Mesendoderm (in vitro differentiated cells): Measurements from ENCODE around the gene RPS19.

Experiments used
- DNase-seq: peaks from one replicate; pipeline ENCODE4 v3.0.0; 2013
- H2AK5ac ChIP-seq: 2 replicates; pipeline ENCODE4 v1.6.1; 2013; ENCODE audit warnings: low read length, inconsistent platforms
- H2BK120ac ChIP-seq: 2 replicates; pipeline ENCODE4 v1.6.1; 2013; ENCODE audit warnings: low read depth, mild to moderate bottlenecking, low read length, moderate library complexity, mixed read lengths
- H2BK15ac ChIP-seq: replicated peaks from 2 replicates; pipeline ENCODE4 v1.6.1; 2013; ENCODE audit warnings: low read depth, mild to moderate bottlenecking, moderate library complexity
- H2BK5ac ChIP-seq: 2 replicates; pipeline ENCODE4 v1.6.1; 2013; ENCODE audit warnings: low read length, inconsistent platforms
- H3K18ac ChIP-seq: 2 replicates; pipeline ENCODE4 v1.6.1; 2013; ENCODE audit warnings: mild to moderate bottlenecking, low read length, mixed read lengths
- H3K23ac ChIP-seq: one replicate; pipeline ENCODE4 v1.6.1; 2013; ENCODE audit warnings: low read length
- H3K27ac ChIP-seq: 2 replicates; pipeline ENCODE4 v1.5.1; 2013; ENCODE audit warnings: low read depth, mild to moderate bottlenecking, inconsistent platforms, low read length, moderate library complexity
- H3K27me3 ChIP-seq: 2 replicates; pipeline ENCODE4 v1.6.1; 2013; ENCODE audit warnings: low read length, control low read depth, mild to moderate bottlenecking, inconsistent platforms; ENCODE audit not compliant: insufficient read depth, poor library complexity
- H3K36me3 ChIP-seq: 2 replicates; pipeline ENCODE4 v1.6.1; 2013; ENCODE audit warnings: low read length, inconsistent platforms; ENCODE audit not compliant: control insufficient read depth, insufficient read depth
- H3K4ac ChIP-seq: one replicate; pipeline ENCODE4 v1.6.1; 2013; ENCODE audit warnings: low read depth, mild to moderate bottlenecking, low read length, moderate library complexity
- H3K4me1 ChIP-seq: 2 replicates; pipeline ENCODE4 v1.6.1; 2013; ENCODE audit warnings: low read depth, low read length, inconsistent platforms; ENCODE audit not compliant: control insufficient read depth
- H3K4me2 ChIP-seq: 2 replicates; pipeline ENCODE4 v1.6.1; 2013; ENCODE audit warnings: low read length
- H3K4me3 ChIP-seq: 2 replicates; pipeline ENCODE4 v1.5.1; 2013; ENCODE audit warnings: mild to moderate bottlenecking, low read length
- H3K56ac ChIP-seq: one replicate; pipeline ENCODE4 v1.6.1; 2013; ENCODE audit warnings: low read length
- H3K79me1 ChIP-seq: 2 replicates; pipeline ENCODE4 v1.6.1; 2013; ENCODE audit warnings: low read length, inconsistent platforms
- H3K79me2 ChIP-seq: 2 replicates; pipeline ENCODE4 v1.6.1; 2013; ENCODE audit warnings: mild to moderate bottlenecking, low read length; ENCODE audit not compliant: control insufficient read depth, insufficient read depth
- H3K9ac ChIP-seq: 2 replicates; pipeline ENCODE4 v1.6.1; 2013; ENCODE audit warnings: low read length, inconsistent platforms
- H4K5ac ChIP-seq: one replicate; pipeline ENCODE4 v1.6.1; 2013; ENCODE audit warnings: low read length
- H4K8ac ChIP-seq: one replicate; pipeline ENCODE4 v1.6.1; 2013; ENCODE audit warnings: low read depth, mild to moderate bottlenecking, control low read depth, low read length, moderate library complexity
- WGBS: extraction: QIAGEN DNeasy Blood & Tissue Kit; methylation state at CpG from one replicate; pipeline ENCODE4 v1.1.7; 2013; ENCODE audit warnings: low lambda C conversion rate, missing lambda C conversion rate; ENCODE audit not compliant: insufficient coverage; ENCODE audit errors: extremely low coverage; 5-methylcytosine and 5-hydroxymethylcytosine counted together

The RPS19 gene

DNA sequence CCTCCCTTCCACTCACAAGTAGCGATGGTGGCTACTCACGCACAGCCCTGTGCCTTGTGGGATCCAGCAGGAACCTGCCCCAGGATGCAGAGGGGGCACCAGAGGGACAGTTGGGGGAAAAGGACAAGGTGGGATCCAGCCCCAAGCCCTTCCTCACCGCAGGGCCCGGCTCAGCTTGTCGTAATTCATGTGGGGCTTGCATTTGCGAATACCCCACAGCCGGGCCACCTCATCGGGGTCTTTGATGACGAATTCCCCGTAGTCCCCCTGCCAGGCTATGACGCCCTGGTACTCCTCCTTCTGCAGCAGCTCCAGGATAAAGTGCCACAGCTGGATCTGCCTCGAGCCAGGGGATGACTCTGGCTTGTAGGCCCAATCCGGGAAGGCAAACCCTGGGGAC is 49.7 kb downstream of the RPS19 start:
- H3K4ac ChIP-seq, result no peak overlapping the region
- peaks cover 28% of the 10 kb centered on the region for H3K27me3 ChIP-seq
- no peak overlapping the region for H3K56ac ChIP-seq
- no peak overlapping the region for H3K4me2 ChIP-seq
- no peak overlapping the region for H3K18ac ChIP-seq
- no peak overlapping the region for H4K8ac ChIP-seq
- H3K79me1 ChIP-seq, result no peaks in the 10 kb centered on the region
- H2BK15ac ChIP-seq, result no peak overlapping the region
- H3K4me1 ChIP-seq, result no peaks in the 10 kb centered on the region
- H3K23ac ChIP-seq, result no peak overlapping the region
- peaks cover 3% of the 10 kb centered on the region for H3K36me3 ChIP-seq
- no CpG with 5 or more reads among the region's 13 CpGs for WGBS
- H3K9ac ChIP-seq, result no peak overlapping the region
- H2BK5ac ChIP-seq, result no peak overlapping the region
- H4K5ac ChIP-seq, result no peak overlapping the region
- H3K27ac ChIP-seq, result no peak overlapping the region
- H2AK5ac ChIP-seq, result no peak overlapping the region
- no peaks in the 10 kb centered on the region for H3K79me2 ChIP-seq
- no peak overlapping the region for H2BK120ac ChIP-seq
- no peak for DNase-seq
- no peak overlapping the region for H3K4me3 ChIP-seq

GRCh38 chr19:41910240-41910991 is 50.4 kb downstream of the RPS19 start:
- Histone ChIP-seq H3K27ac (no peak overlapping the region), H4K5ac (no peak overlapping the region), H2BK15ac (no peak overlapping the region), H2BK5ac (no peak overlapping the region), H3K9ac (no peak overlapping the region), H3K23ac (no peak overlapping the region), H3K4me3 (no peak overlapping the region), H2BK120ac (no peak overlapping the region), H3K79me2 (no peaks in the 10 kb centered on the region), H3K56ac (no peak overlapping the region), H3K27me3 (peaks cover 32% of the 10 kb centered on the region), H3K4ac (no peak overlapping the region), H3K4me2 (no peak overlapping the region), H4K8ac (no peak overlapping the region), H3K18ac (no peak overlapping the region), H3K36me3 (peaks cover 1% of the 10 kb centered on the region), H3K79me1 (no peaks in the 10 kb centered on the region), H3K4me1 (no peaks in the 10 kb centered on the region), H2AK5ac (no peak overlapping the region)
- no peak for DNase-seq
- WGBS, result no CpG with 5 or more reads among the region's 12 CpGs

DNA sequence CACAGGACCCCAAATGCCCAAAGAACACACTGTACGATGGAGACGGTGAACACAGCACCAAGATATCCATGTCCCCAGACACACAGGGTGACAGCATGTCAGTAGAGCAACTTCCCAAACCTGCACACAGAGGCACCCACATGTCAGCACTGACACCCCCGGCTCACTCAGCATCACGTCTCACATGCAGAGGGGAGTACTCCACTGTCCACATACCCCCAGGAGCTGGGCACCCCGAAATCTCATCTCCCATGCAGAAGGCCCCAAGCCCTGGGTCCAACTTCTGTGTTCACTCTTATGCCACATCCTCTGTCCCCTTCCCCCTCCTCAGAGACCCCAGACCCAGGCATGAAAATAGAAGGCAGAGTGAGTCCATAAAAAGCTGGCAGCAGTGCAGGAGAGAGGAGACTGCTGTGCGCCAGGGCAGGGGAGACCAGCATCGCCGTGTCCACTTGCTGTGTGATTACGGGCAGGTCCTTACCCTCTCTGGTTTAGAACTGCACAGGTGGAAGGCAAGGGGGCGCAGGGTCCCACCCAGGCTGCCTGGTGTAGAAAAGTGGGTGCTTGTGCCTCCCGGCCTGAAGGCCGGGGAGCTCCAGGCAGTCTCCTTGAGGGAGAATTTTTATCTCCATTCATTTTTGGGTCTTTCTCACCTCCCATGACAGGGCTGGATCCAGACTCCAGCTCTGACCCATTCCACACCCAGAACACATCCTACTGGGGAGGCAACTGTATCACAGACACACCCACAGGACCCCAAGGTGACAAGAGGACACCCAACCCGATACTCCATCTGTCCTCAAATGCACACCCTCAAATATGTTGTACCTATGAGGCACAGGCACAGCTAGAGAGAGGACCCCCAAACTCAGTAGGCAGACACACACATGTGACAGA is 51.2 kb downstream of the RPS19 start:
- Histone ChIP-seq H2BK120ac (no peak overlapping the region), H3K27me3 (peaks cover 36% of the 10 kb centered on the region), H3K18ac (no peak overlapping the region), H3K4ac (no peak overlapping the region), H4K8ac (no peak overlapping the region), H2AK5ac (no peak overlapping the region), H3K36me3 (no peaks in the 10 kb centered on the region), H3K27ac (no peak overlapping the region), H3K9ac (no peak overlapping the region), H2BK15ac (no peak overlapping the region), H3K4me2 (no peak overlapping the region), H3K79me1 (no peaks in the 10 kb centered on the region), H3K79me2 (no peaks in the 10 kb centered on the region), H3K56ac (no peak overlapping the region), H3K4me1 (no peaks in the 10 kb centered on the region), H2BK5ac (no peak overlapping the region), H4K5ac (no peak overlapping the region), H3K23ac (no peak overlapping the region), H3K4me3 (no peak overlapping the region)
- WGBS, result no CpG with 5 or more reads among the region's 13 CpGs
- DNase-seq, result no peak

DNA sequence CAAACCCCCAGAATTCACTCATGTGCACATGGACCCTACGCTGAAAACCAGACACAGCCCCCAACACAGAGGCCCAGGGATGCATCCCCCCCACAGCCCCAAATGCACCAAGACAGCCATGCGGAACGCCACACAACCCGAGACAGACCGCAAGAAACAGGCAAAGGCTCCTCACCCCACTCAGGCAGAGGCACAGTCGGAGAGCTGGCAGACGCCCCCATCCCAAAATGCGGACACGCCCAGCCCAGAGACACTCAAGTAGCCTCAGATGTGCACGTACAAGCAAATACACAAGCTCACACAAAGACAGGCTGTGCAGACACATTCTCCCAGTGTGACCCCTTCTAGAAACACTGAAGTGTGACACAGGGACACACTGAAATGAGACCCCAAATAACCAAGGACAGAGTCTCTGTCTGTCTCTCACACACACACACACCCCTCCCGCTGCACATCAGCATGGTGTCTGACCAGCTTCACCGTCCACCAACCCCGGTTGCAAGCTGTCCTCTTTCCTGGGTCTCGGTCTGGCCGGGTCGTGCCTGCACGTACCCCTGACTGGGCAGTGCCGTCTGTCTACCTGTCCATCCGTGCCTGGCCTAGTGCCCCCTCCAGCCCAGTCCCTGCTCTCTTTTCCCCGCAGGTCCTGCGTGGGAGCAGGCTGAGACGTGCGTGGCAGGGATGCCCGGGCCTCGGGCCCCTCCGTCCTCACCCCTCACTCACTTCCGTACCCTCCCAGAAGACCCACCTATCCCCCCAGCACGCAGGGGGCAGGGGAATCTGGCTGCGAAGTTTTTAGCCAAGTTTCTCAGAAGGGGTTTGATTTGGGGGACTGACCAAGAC is 52.1 kb downstream of the RPS19 start:
- Histone ChIP-seq H2BK5ac (no peak overlapping the region), H3K79me1 (no peaks in the 10 kb centered on the region), H3K4ac (no peak overlapping the region), H3K56ac (no peak overlapping the region), H3K4me2 (no peak overlapping the region), H3K18ac (no peak overlapping the region), H3K9ac (no peak overlapping the region), H3K4me1 (no peaks in the 10 kb centered on the region), H3K23ac (peak overlapping the region; percentile 66), H3K27me3 (peaks cover 44% of the 10 kb centered on the region), H3K4me3 (no peak overlapping the region), H3K36me3 (no peaks in the 10 kb centered on the region), H3K27ac (no peak overlapping the region), H4K8ac (no peak overlapping the region), H2AK5ac (no peak overlapping the region), H4K5ac (no peak overlapping the region), H3K79me2 (no peaks in the 10 kb centered on the region), H2BK15ac (no peak overlapping the region), H2BK120ac (no peak overlapping the region)
- no peak for DNase-seq
- no CpG with 5 or more reads among the region's 29 CpGs for WGBS

- Histone ChIP-seq H3K23ac (no peak overlapping the region), H3K4me3 (no peak overlapping the region), H4K8ac (no peak overlapping the region), H2BK5ac (no peak overlapping the region), H3K56ac (peak overlapping the region; percentile 64), H3K27me3 (peaks cover 44% of the 10 kb centered on the region), H4K5ac (no peak overlapping the region), H2BK120ac (no peak overlapping the region), H3K9ac (no peak overlapping the region), H3K79me2 (no peaks in the 10 kb centered on the region), H3K27ac (no peak overlapping the region), H3K18ac (no peak overlapping the region), H3K4me2 (peak overlapping the region; percentile 42), H2AK5ac (no peak overlapping the region), H3K36me3 (no peaks in the 10 kb centered on the region), H3K4me1 (no peaks in the 10 kb centered on the region), H3K4ac (no peak overlapping the region), H2BK15ac (no peak overlapping the region), H3K79me1 (no peaks in the 10 kb centered on the region)
- DNase-seq, result peak; percentile 42
- no CpG with 5 or more reads among the region's 51 CpGs for WGBS
Measured at GRCh38 chr19:41912899-41913537, 53.0 kb downstream of the RPS19 start.
